SK-N-SH (cell line): ENCODE results near the gene FMN2. TPM values are rescaled to one million over a fixed set of nuclear protein-coding genes. Genes with fewer than 3 reads are reported as not detected.

ENCODE experiments used
- CTCF ChIA-PET: fragments of 300-600, 350-600 bp; formaldehyde crosslinking; extraction: SDS; loops from one replicate; lab custom pipeline; 2021; lab: Yijun Ruan, JAX
- POLR2A ChIA-PET: fragments of 350-600 bp; sonication (Branson Sonifier 250); formaldehyde crosslinking; extraction: SDS; loops from one replicate; lab custom pipeline; 2020; ENCODE audit warnings: antibody characterized with exemption, inconsistent platforms; lab: Yijun Ruan, JAX
- DNase-seq: peaks from one replicate; pipeline ENCODE4 v3.0.0; 2012
- H2AFZ ChIP-seq: fragments of 200-600 bp; sonication (generic); 2 replicates; pipeline ENCODE4 v1.8.1; 2016; ENCODE audit warnings: antibody characterized with exemption, mild to moderate bottlenecking, low read depth
- H3F3A ChIP-seq: fragments of 200-600 bp; sonication (generic); replicated peaks from 2 replicates; pipeline ENCODE3; 2016; ENCODE audit warnings: antibody characterized with exemption, mild to moderate bottlenecking; ENCODE audit not compliant: insufficient read depth
- H3K27ac ChIP-seq, 2 experiments: fragments of 200-500 bp in 1 of 2; fragments of 200-600 bp in 1 of 2; sonication (Bioruptor generic) in 1 of 2; sonication (generic), shearing (Covaris generic) in 1 of 2; 2 replicates each; pipeline versions ENCODE4 v1.5.1 to v1.6.1; 2014 to 2016; ENCODE audit warnings: low read depth in 2 of 2, inconsistent platforms in 1 of 2, low read length in 1 of 2, mild to moderate bottlenecking in 1 of 2, mixed read lengths in 1 of 2
- H3K27me3 ChIP-seq: fragments of 200-600 bp; sonication (generic), shearing (Covaris generic); 2 replicates; pipeline ENCODE4 v1.6.1; 2016; ENCODE audit warnings: mixed run types; ENCODE audit not compliant: insufficient read depth
- H3K36me3 ChIP-seq, 2 experiments: fragments of 200-500 bp in 1 of 2; fragments of 200-600 bp in 1 of 2; sonication (Bioruptor generic) in 1 of 2; sonication (generic) in 1 of 2; replicated peaks in 1 of 2; 2 replicates each; pipeline versions ENCODE3 to v1.5.1; 2014 to 2016; ENCODE audit warnings: low read length in 1 of 2, mild to moderate bottlenecking in 1 of 2; ENCODE audit not compliant: insufficient read depth in 2 of 2, control insufficient read depth in 1 of 2
- H3K4me1 ChIP-seq, 2 experiments: fragments of 200-500 bp in 1 of 2; fragments of 200-600 bp in 1 of 2; sonication (Bioruptor generic) in 1 of 2; sonication (generic), shearing (Covaris generic) in 1 of 2; 2 replicates each; pipeline versions ENCODE4 v1.5.1 to v1.6.1; 2014 to 2016; ENCODE audit warnings: low read depth in 1 of 2, low read length in 1 of 2, mixed run types in 1 of 2; ENCODE audit not compliant: insufficient read depth in 2 of 2, control insufficient read depth in 1 of 2
- H3K4me2 ChIP-seq: fragments of 200-600 bp; sonication (generic), shearing (Covaris generic); 2 replicates; pipeline ENCODE4 v1.6.1; 2017; ENCODE audit warnings: mixed run types
- H3K4me3 ChIP-seq, 2 experiments: fragments of 200-500 bp in 1 of 2; fragments of 200-600 bp in 1 of 2; sonication (Bioruptor generic) in 1 of 2; sonication (generic), shearing (Covaris generic) in 1 of 2; 2 replicates each; pipeline versions ENCODE4 v1.5.1 to v1.8.1; 2014 to 2016; ENCODE audit warnings: low read depth in 2 of 2, inconsistent platforms in 1 of 2, low read length in 1 of 2, mild to moderate bottlenecking in 1 of 2, mixed read lengths in 1 of 2, moderate library complexity in 1 of 2
- H3K79me2 ChIP-seq: fragments of 200-600 bp; sonication (generic); 2 replicates; pipeline ENCODE4 v1.8.1; 2017; ENCODE audit warnings: mild to moderate bottlenecking; ENCODE audit not compliant: insufficient read depth
- H3K9ac ChIP-seq: fragments of 200-600 bp; sonication (generic); 2 replicates; pipeline ENCODE4 v1.6.1; 2017; ENCODE audit warnings: mixed run types
- H3K9me2 ChIP-seq: fragments of 200-600 bp; sonication (generic); 2 replicates; pipeline ENCODE4 v1.6.1; 2017; ENCODE audit warnings: mixed run types
- H3K9me3 ChIP-seq: fragments of 200-600 bp; sonication (generic); 2 replicates; pipeline ENCODE4 v1.6.1; 2017; ENCODE audit warnings: mixed run types, mild to moderate bottlenecking, moderate library complexity
- H4K20me1 ChIP-seq: fragments of 200-600 bp; sonication (generic); 2 replicates; pipeline ENCODE4 v1.6.1; 2017; ENCODE audit warnings: mild to moderate bottlenecking, mixed run types; ENCODE audit not compliant: insufficient read depth
- ELF1 ChIP-seq: IDR thresholded peaks from 2 replicates; pipeline ENCODE4 v1.4.0; 2012
- EP300 ChIP-seq, 2 experiments: IDR thresholded peaks; 2 replicates each; pipeline versions ENCODE4 v1.4.0 to v1.6.1; 2012; ENCODE audit warnings: borderline replicate concordance in 1 of 2, low read depth in 1 of 2, low read length in 1 of 2
- EZH2phosphoT487 ChIP-seq: fragments of 200-600 bp; sonication (generic); IDR thresholded peaks from 2 replicates; pipeline ENCODE4 v1.6.1; 2017; ENCODE audit warnings: low read depth, mixed run types, mild to moderate bottlenecking, antibody characterized with exemption, moderate library complexity, borderline replicate concordance
- FOXJ3 ChIP-seq: sonication (generic); formaldehyde crosslinking; IDR thresholded peaks from 2 replicates; pipeline ENCODE4 v1.5.1; 2020; ENCODE audit warnings: mild to moderate bottlenecking, missing genetic modification reagents
- FOXM1 ChIP-seq: IDR thresholded peaks from 2 replicates; pipeline ENCODE4 v1.4.0; 2012; ENCODE audit warnings: low read depth, mild to moderate bottlenecking
- GABPA ChIP-seq: IDR thresholded peaks from 2 replicates; pipeline ENCODE4 v1.4.0; 2012; ENCODE audit warnings: low read depth, mild to moderate bottlenecking
- GATA2 ChIP-seq: sonication (generic); formaldehyde crosslinking; IDR thresholded peaks from 2 replicates; pipeline ENCODE4 v1.5.0; 2020; ENCODE audit warnings: mild to moderate bottlenecking, missing genetic modification reagents
- JUND ChIP-seq: IDR thresholded peaks from 2 replicates; pipeline ENCODE4 v1.4.0; 2012
- MEF2A ChIP-seq: IDR thresholded peaks from 2 replicates; pipeline ENCODE4 v1.4.0; 2012; ENCODE audit warnings: low read depth, borderline replicate concordance
- NFIC ChIP-seq: IDR thresholded peaks from 2 replicates; pipeline ENCODE4 v1.4.0; 2012; ENCODE audit warnings: borderline replicate concordance
- POLR2AphosphoS5 ChIP-seq: IDR thresholded peaks from 2 replicates; pipeline ENCODE4 v1.6.1; 2012; ENCODE audit warnings: low read depth, low read length
- RAD21 ChIP-seq: IDR thresholded peaks from 2 replicates; pipeline ENCODE4 v1.6.1; 2012; ENCODE audit warnings: mild to moderate bottlenecking, low read length
- RCOR1 ChIP-seq: fragments of 150-350 bp; IDR thresholded peaks from 2 replicates; pipeline ENCODE4 v1.6.1; 2017; ENCODE audit warnings: antibody characterized with exemption, low read length
- SMC3 ChIP-seq: IDR thresholded peaks from 2 replicates; pipeline ENCODE4 v1.6.1; 2012; ENCODE audit warnings: low read depth, low read length, improper control_type of control experiment
- TCF12 ChIP-seq: IDR thresholded peaks from 2 replicates; pipeline ENCODE4 v1.4.0; 2012
- USF2 ChIP-seq: fragments of 150-350 bp; IDR thresholded peaks from 2 replicates; pipeline ENCODE4 v1.6.1; 2017; ENCODE audit warnings: antibody characterized with exemption, low read length, low read depth, borderline replicate concordance
- WGBS: methylation state at CpG from one replicate; pipeline ENCODE4 v1.1.6; 2017; ENCODE audit warnings: low lambda C conversion rate; 5-methylcytosine and 5-hydroxymethylcytosine counted together
- polyA plus RNA-seq, 3 experiments: library from polyadenylated mRNA; depleted of rRNA; stranded (reverse); fragments of >200 nt; gene quantifications; 2 replicates each; pipeline ENCODE4 v1.2.3, GENCODE V29; 2012
- TF ChIP-seq, protein P1 (sequence below): fragments of 150-350 bp; IDR thresholded peaks from 2 replicates; pipeline ENCODE4 v1.6.1; 2016; ENCODE audit warnings: mild to moderate bottlenecking, low read depth, low read length
- TF ChIP-seq, protein P2 (sequence below): IDR thresholded peaks from 2 replicates; pipeline ENCODE4; 2012
- TF ChIP-seq, protein P3 (sequence below): fragments of 200-600 bp; sonication (generic); IDR thresholded peaks from 2 replicates; pipeline ENCODE4 v1.6.1; 2017; ENCODE audit warnings: antibody characterized with exemption, mild to moderate bottlenecking, moderate library complexity
- TF ChIP-seq, protein P4 (sequence below): IDR thresholded peaks from 2 replicates; pipeline ENCODE4 v1.6.1; 2012; ENCODE audit warnings: mild to moderate bottlenecking, low read depth, low read length, moderate library complexity

The FMN2 gene
- polyA plus RNA-seq, 1 of the 3 experiments (the other 2 are of a cell fraction) = 7.2 TPM

DNA sequence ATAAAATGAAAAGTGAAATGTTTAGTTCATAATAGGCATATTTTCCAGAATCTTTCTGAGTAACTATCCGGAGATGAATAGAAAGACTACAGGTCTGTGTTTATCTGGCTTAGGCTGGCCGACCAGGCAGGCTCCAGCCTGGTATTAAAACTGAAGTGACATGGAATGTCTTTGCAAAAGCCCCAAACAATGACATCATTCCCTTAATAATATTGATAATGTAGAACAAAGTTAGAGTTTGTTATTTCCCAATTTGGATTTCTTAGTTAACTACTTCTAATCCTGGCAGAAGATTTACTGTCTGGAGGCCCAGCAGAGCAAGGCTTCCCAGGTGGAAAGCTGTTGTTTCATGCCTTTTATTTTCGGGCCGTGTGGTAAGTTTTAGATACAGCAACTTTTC lies 312.6 kb downstream of the FMN2 start:
- no peaks in the 10 kb centered on the region for H3K9me3 ChIP-seq
- H3K36me3 ChIP-seq = peaks cover 8 to 67% of the 10 kb centered on the region in 2 experiments
- no peak overlapping the region for H3K27ac ChIP-seq
- peaks cover 2 to 5% of the 10 kb centered on the region in 2 experiments; a peak in 2 of 4 replicates for H3K4me1 ChIP-seq
- CTCF ChIA-PET = no interaction called here
- H3K9me2 ChIP-seq = no peaks in the 10 kb centered on the region
- POLR2A ChIA-PET = no interaction called here
- H3F3A ChIP-seq = peaks cover 9% of the 10 kb centered on the region
- no peak overlapping the region for H3K4me2 ChIP-seq
- H2AFZ ChIP-seq = no peak overlapping the region
- no peak overlapping the region for H3K4me3 ChIP-seq
- 63% methylated on average over 4 of the region's 4 CpGs for WGBS
- no peaks in the 10 kb centered on the region for H4K20me1 ChIP-seq
- no peak for DNase-seq
- TF ChIP-seq GATA2 (CRISPR knock-in tag) (no peak), EP300 (IDR thresholded peaks at IDR 0.05; ENCODE audit: borderline replicate concordance in 1 of 2, low read depth in 1 of 2, low read length in 1 of 2) (no peak), SMC3 (no peak), MEF2A (no peak), RCOR1 (no peak), POLR2AphosphoS5 (no peak), RAD21 (no peak), GABPA (no peak), TCF12 (no peak), ELF1 (no peak), FOXJ3 (CRISPR knock-in tag) (no peak), FOXM1 (no peak), NFIC (no peak), USF2 (no peak), EZH2phosphoT487 (no peak), JUND (no peak)
- TF ChIP-seq, protein P1, sequence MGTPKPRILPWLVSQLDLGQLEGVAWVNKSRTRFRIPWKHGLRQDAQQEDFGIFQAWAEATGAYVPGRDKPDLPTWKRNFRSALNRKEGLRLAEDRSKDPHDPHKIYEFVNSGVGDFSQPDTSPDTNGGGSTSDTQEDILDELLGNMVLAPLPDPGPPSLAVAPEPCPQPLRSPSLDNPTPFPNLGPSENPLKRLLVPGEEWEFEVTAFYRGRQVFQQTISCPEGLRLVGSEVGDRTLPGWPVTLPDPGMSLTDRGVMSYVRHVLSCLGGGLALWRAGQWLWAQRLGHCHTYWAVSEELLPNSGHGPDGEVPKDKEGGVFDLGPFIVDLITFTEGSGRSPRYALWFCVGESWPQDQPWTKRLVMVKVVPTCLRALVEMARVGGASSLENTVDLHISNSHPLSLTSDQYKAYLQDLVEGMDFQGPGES = no peak
- TF ChIP-seq, protein P2, sequence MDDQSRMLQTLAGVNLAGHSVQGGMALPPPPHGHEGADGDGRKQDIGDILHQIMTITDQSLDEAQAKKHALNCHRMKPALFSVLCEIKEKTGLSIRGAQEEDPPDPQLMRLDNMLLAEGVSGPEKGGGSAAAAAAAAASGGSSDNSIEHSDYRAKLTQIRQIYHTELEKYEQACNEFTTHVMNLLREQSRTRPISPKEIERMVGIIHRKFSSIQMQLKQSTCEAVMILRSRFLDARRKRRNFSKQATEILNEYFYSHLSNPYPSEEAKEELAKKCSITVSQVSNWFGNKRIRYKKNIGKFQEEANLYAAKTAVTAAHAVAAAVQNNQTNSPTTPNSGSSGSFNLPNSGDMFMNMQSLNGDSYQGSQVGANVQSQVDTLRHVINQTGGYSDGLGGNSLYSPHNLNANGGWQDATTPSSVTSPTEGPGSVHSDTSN = no peak
- TF ChIP-seq, protein P3, sequence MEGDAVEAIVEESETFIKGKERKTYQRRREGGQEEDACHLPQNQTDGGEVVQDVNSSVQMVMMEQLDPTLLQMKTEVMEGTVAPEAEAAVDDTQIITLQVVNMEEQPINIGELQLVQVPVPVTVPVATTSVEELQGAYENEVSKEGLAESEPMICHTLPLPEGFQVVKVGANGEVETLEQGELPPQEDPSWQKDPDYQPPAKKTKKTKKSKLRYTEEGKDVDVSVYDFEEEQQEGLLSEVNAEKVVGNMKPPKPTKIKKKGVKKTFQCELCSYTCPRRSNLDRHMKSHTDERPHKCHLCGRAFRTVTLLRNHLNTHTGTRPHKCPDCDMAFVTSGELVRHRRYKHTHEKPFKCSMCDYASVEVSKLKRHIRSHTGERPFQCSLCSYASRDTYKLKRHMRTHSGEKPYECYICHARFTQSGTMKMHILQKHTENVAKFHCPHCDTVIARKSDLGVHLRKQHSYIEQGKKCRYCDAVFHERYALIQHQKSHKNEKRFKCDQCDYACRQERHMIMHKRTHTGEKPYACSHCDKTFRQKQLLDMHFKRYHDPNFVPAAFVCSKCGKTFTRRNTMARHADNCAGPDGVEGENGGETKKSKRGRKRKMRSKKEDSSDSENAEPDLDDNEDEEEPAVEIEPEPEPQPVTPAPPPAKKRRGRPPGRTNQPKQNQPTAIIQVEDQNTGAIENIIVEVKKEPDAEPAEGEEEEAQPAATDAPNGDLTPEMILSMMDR = no peak
- TF ChIP-seq, protein P4, sequence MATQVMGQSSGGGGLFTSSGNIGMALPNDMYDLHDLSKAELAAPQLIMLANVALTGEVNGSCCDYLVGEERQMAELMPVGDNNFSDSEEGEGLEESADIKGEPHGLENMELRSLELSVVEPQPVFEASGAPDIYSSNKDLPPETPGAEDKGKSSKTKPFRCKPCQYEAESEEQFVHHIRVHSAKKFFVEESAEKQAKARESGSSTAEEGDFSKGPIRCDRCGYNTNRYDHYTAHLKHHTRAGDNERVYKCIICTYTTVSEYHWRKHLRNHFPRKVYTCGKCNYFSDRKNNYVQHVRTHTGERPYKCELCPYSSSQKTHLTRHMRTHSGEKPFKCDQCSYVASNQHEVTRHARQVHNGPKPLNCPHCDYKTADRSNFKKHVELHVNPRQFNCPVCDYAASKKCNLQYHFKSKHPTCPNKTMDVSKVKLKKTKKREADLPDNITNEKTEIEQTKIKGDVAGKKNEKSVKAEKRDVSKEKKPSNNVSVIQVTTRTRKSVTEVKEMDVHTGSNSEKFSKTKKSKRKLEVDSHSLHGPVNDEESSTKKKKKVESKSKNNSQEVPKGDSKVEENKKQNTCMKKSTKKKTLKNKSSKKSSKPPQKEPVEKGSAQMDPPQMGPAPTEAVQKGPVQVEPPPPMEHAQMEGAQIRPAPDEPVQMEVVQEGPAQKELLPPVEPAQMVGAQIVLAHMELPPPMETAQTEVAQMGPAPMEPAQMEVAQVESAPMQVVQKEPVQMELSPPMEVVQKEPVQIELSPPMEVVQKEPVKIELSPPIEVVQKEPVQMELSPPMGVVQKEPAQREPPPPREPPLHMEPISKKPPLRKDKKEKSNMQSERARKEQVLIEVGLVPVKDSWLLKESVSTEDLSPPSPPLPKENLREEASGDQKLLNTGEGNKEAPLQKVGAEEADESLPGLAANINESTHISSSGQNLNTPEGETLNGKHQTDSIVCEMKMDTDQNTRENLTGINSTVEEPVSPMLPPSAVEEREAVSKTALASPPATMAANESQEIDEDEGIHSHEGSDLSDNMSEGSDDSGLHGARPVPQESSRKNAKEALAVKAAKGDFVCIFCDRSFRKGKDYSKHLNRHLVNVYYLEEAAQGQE = no peak
- H3K79me2 ChIP-seq = peaks cover 7% of the 10 kb centered on the region
- no peak overlapping the region for H3K9ac ChIP-seq
- no peaks in the 10 kb centered on the region for H3K27me3 ChIP-seq
